ENCODE data around the gene EDEM1. TPM values are rescaled to one million over a fixed set of nuclear protein-coding genes. Genes with fewer than 3 reads are reported as not detected.
"Not testable (repeated sequence)": the region's sequence is repeated elsewhere in the genome, so short reads cannot be mapped to it uniquely, and the experiment has no call there.

EDEM1 gene
- total RNA-seq, 6 donors from 2014 or later: 84.5 to 307 (median 146) TPM

GRCh38 chr3:5168110-5168509 lies 19.4 kb upstream of the EDEM1 start:
- Histone ChIP-seq H3K27me3 (no peaks in the 10 kb centered on the region), H3K27ac (peak overlapping the region in 3 of 4 donors; percentile 37 to 60 (median 57)), H3K36me3 (peaks cover 8 to 26% (median 20%) of the 10 kb centered on the region in 4 donors), H3K9me3 (no peaks in the 10 kb centered on the region), H3K4me3 (no peak overlapping the region), H3K4me1 (peaks cover 26 to 46% (median 31%) of the 10 kb centered on the region in 4 donors)
- DNase-seq: no peak
- 63 to 71% methylated on average over 4 of the region's 4 CpGs for WGBS, 2 donors
- no peak for ATAC-seq (ENCODE audit: low FRiP score in 2 of 2)
- TF ChIP-seq POLR2A (IDR thresholded peaks at IDR 0.05) (no peak), CTCF (IDR thresholded peaks at IDR 0.05) (no peak), EP300 (IDR thresholded peaks at IDR 0.05) (no peak), POLR2AphosphoS5 (IDR thresholded peaks at IDR 0.05) (no peak)

- TF ChIP-seq POLR2A (IDR thresholded peaks at IDR 0.05): no peak
- no peak for TF ChIP-seq EP300 (IDR thresholded peaks at IDR 0.05)
- TF ChIP-seq POLR2AphosphoS5 (IDR thresholded peaks at IDR 0.05): no peak
- no peak for TF ChIP-seq CTCF (IDR thresholded peaks at IDR 0.05)
- Histone ChIP-seq H3K27ac (no peak overlapping the region), H3K27me3 (no peaks in the 10 kb centered on the region), H3K9me3 (no peaks in the 10 kb centered on the region), H3K4me3 (no peak overlapping the region), H3K36me3 (peaks cover 15 to 43% (median 28%) of the 10 kb centered on the region in 4 donors), H3K4me1 (peaks cover 23 to 38% (median 25%) of the 10 kb centered on the region in 4 donors)
- 39 to 40% methylated on average over 2 of the region's 2 CpGs for WGBS, 2 donors
- DNase-seq (no peak), ATAC-seq (ENCODE audit: low FRiP score in 2 of 2) (no peak)
These were observed 17.7 kb upstream of the EDEM1 start for GRCh38 chr3:5169807-5170206.

- peaks cover 13 to 26% (median 16%) of the 10 kb centered on the region in 4 donors for H3K4me1 ChIP-seq
- H3K36me3 ChIP-seq: peaks cover 15 to 55% (median 36%) of the 10 kb centered on the region in 4 donors
These were observed 16.5 kb upstream of the EDEM1 start for GRCh38 chr3:5170975-5171374.

GRCh38 chr3:5172018-5172417 lies 15.5 kb upstream of the EDEM1 start:
- TF ChIP-seq EP300 (IDR thresholded peaks at IDR 0.05) (no peak), POLR2AphosphoS5 (IDR thresholded peaks at IDR 0.05) (no peak), CTCF (IDR thresholded peaks at IDR 0.05) (no peak), POLR2A (IDR thresholded peaks at IDR 0.05) (no peak)
- Histone ChIP-seq H3K36me3 (peaks cover 15 to 65% (median 43%) of the 10 kb centered on the region in 4 donors), H3K4me1 (peaks cover 3 to 16% (median 7%) of the 10 kb centered on the region in 4 donors), H3K9me3 (no peaks in the 10 kb centered on the region), H3K27me3 (no peaks in the 10 kb centered on the region), H3K4me3 (no peak overlapping the region), H3K27ac (no peak overlapping the region)
- DNase-seq (no peak), ATAC-seq (ENCODE audit: low FRiP score in 2 of 2) (no peak)
- WGBS, 2 donors: 91 to 92% methylated on average over 4 of the region's 4 CpGs

More at GRCh38 chr3:5170975-5171374, 16.5 kb upstream of the EDEM1 start:
- DNase-seq (no peak), ATAC-seq (ENCODE audit: low FRiP score in 2 of 2) (no peak)
- TF ChIP-seq POLR2AphosphoS5 (IDR thresholded peaks at IDR 0.05): no peak
- TF ChIP-seq POLR2A (IDR thresholded peaks at IDR 0.05): no peak
- no peak for TF ChIP-seq CTCF (IDR thresholded peaks at IDR 0.05)
- TF ChIP-seq EP300 (IDR thresholded peaks at IDR 0.05): no peak
- Histone ChIP-seq H3K9me3 (no peaks in the 10 kb centered on the region), H3K4me3 (no peak overlapping the region), H3K27ac (no peak overlapping the region), H3K27me3 (no peaks in the 10 kb centered on the region)
- WGBS, 2 donors: 85 to 89% methylated on average over 5 of the region's 5 CpGs

- WGBS, 2 donors: 97 to 100% methylated on average over 2 of the region's 2 CpGs
- H3K36me3 ChIP-seq: peaks cover 4 to 86% (median 42%) of the 10 kb centered on the region in 4 donors
- H3K9me3 ChIP-seq; DNase-seq; H3K4me3 ChIP-seq; ATAC-seq (ENCODE audit: low FRiP score in 2 of 2); H3K4me1 ChIP-seq; H3K27ac ChIP-seq; H3K27me3 ChIP-seq: not testable (repeated sequence)
These were observed 8.5 kb upstream of the EDEM1 start for GRCh38 chr3:5179036-5179435.
